Measurements from ENCODE around the gene POMT2.
"Not testable (repeated sequence)": the region's sequence is repeated elsewhere in the genome, so short reads cannot be mapped to it uniquely, and the experiment has no call there.

The POMT2 gene

GRCh38 chr14:77324816-77325745 is 4.4 kb upstream of the POMT2 start:
- no peak for DNase-seq

- DNase-seq, result no peak
Measured at GRCh38 chr14:77324289-77324688, 3.6 kb upstream of the POMT2 start.

GRCh38 chr14:77323571-77323970 is 2.9 kb upstream of the POMT2 start:
- no peak for DNase-seq

GRCh38 chr14:77322951-77323350 is 2.3 kb upstream of the POMT2 start:
- DNase-seq, result no peak

GRCh38 chr14:77322250-77322902 is 1.7 kb upstream of the POMT2 start:
- DNase-seq, result no peak

- DNase-seq, result peak; percentile 66
Measured at GRCh38 chr14:77319422-77319821, 1.3 kb downstream of the POMT2 start.

- DNase-seq, result not testable (repeated sequence)
Measured at GRCh38 chr14:77318756-77319155, 1.9 kb downstream of the POMT2 start.

GRCh38 chr14:77318006-77318553 is 2.6 kb downstream of the POMT2 start:
- no peak for DNase-seq

GRCh38 chr14:77316872-77317301 is 3.8 kb downstream of the POMT2 start:
- no peak for DNase-seq

- no peak for DNase-seq
Measured at GRCh38 chr14:77316195-77316505, 4.5 kb downstream of the POMT2 start.

GRCh38 chr14:77314539-77315457 is 5.9 kb downstream of the POMT2 start:
- no peak for DNase-seq

GRCh38 chr14:77314043-77314442 is 6.6 kb downstream of the POMT2 start:
- no peak for DNase-seq

GRCh38 chr14:77313371-77313770 is 7.3 kb downstream of the POMT2 start:
- DNase-seq, result no peak

- DNase-seq, result no peak
Measured at GRCh38 chr14:77311217-77311616, 9.5 kb downstream of the POMT2 start.

- no peak for DNase-seq
Measured at GRCh38 chr14:77310026-77310425, 10.7 kb downstream of the POMT2 start.

- no peak for DNase-seq
Measured at GRCh38 chr14:77309131-77309530, 11.6 kb downstream of the POMT2 start.

GRCh38 chr14:77306851-77307496 is 13.7 kb downstream of the POMT2 start:
- peak; percentile 73 for DNase-seq

GRCh38 chr14:77306416-77306815 is 14.3 kb downstream of the POMT2 start:
- peak; percentile 30 for DNase-seq

GRCh38 chr14:77305696-77306095 is 15.0 kb downstream of the POMT2 start:
- peak; percentile 53 for DNase-seq

GRCh38 chr14:77303417-77304156 is 17.1 kb downstream of the POMT2 start:
- DNase-seq, result no peak

- no peak for DNase-seq
Measured at GRCh38 chr14:77302926-77303325, 17.8 kb downstream of the POMT2 start.

GRCh38 chr14:77301103-77301502 is 19.6 kb downstream of the POMT2 start:
- peak; percentile 80 for DNase-seq

Data from NCI-H1694 (cell line).